ENCODE measurements around the gene PLCXD3. TPM values are rescaled to one million over a fixed set of nuclear protein-coding genes. Genes with fewer than 3 reads are reported as not detected.

Gene PLCXD3
- total and polyA plus RNA-seq, 2 of the 4 experiments (the other 2 are of a cell fraction): under 0.01 to 0.02 TPM

- intact Hi-C loops (cut with micrococcal nuclease) (loop anchor here (5.0 kb wide), 1 partner anchor 151 kb away; no protein-coding TSS in a partner anchor), in situ Hi-C loops (cut with MboI; ENCODE audit: low sequenced_read_pairs) (no loop called here), dilution Hi-C loops (cut with HindIII; ENCODE audit: low sequenced_read_pairs, unreplicated experiment) (no loop called here)
- no peak overlapping the region for H2BK120ac ChIP-seq (ENCODE audit: low read depth, low read length)
- no peaks in the 10 kb centered on the region for H4K20me1 ChIP-seq (ENCODE audit: insufficient read depth, low read length)
- H2AFZ ChIP-seq (replicated peaks; ENCODE audit: low read length, poor library complexity): no peak overlapping the region
- CTCF ChIA-PET: no interaction called here
- H3K23ac ChIP-seq (ENCODE audit: low read depth, low read length): no peak overlapping the region
- no peak overlapping the region for H2AK9ac ChIP-seq (replicated peaks; ENCODE audit: low read depth, low read length, poor library complexity)
- no peak for DNase-seq
- H4K5ac ChIP-seq (ENCODE audit: low read depth, low read length): no peak overlapping the region
- TF ChIP-seq FOS (IDR thresholded peaks at IDR 0.05; ENCODE audit: low read depth, low read length) (no peak), MAFK (IDR thresholded peaks at IDR 0.05; ENCODE audit: low read depth, low read length) (no peak), MAZ (IDR thresholded peaks at IDR 0.05; ENCODE audit: borderline replicate concordance, low read depth, low read length) (no peak), SMC3 (IDR thresholded peaks at IDR 0.05; ENCODE audit: low read depth, low read length) (no peak), CTCF (conservative IDR thresholded peaks at IDR 0.05; ENCODE audit: low read depth, low read length) (no peak), RFX5 (IDR thresholded peaks at IDR 0.05; ENCODE audit: low read depth, low read length) (no peak), ELK1 (IDR thresholded peaks at IDR 0.05; ENCODE audit: borderline replicate concordance, low read depth, low read length) (no peak), POLR2A (IDR thresholded peaks at IDR 0.05; ENCODE audit: low read depth, low read length) (no peak), MXI1 (IDR thresholded peaks at IDR 0.05; ENCODE audit: borderline replicate concordance, low read depth, low read length) (no peak), CHD1 (IDR thresholded peaks at IDR 0.05; ENCODE audit: low read depth, low read length) (no peak), NFE2L2 (IDR thresholded peaks at IDR 0.05; ENCODE audit: low read depth, low read length) (no peak), USF2 (IDR thresholded peaks at IDR 0.05; ENCODE audit: low read depth, low read length) (no peak), RCOR1 (IDR thresholded peaks at IDR 0.05; ENCODE audit: insufficient replicate concordance, low read length) (no peak), CEBPB (IDR thresholded peaks at IDR 0.05; ENCODE audit: low read depth, low read length) (no peak), BHLHE40 (IDR thresholded peaks at IDR 0.05; ENCODE audit: low read depth, low read length) (no peak), RAD21 (IDR thresholded peaks at IDR 0.05; ENCODE audit: low read length) (no peak)
- H3K4ac ChIP-seq (ENCODE audit: low read depth, low read length): no peak overlapping the region
- no peaks in the 10 kb centered on the region for H3K4me1 ChIP-seq (ENCODE audit: control insufficient read depth, insufficient read depth, low read length)
- no peak overlapping the region for H3K56ac ChIP-seq (ENCODE audit: extremely low read depth, insufficient read depth, low read length)
- POLR2A ChIA-PET (ENCODE audit: unreplicated experiment): no interaction called here
- no peak overlapping the region for H2BK20ac ChIP-seq (ENCODE audit: low read depth, low read length)
- H4K8ac ChIP-seq (ENCODE audit: low read depth in 2 of 2, low read length in 2 of 2): no peak overlapping the region
- ATAC-seq (ENCODE audit: low read depth): no peak
- peaks cover 2% of the 10 kb centered on the region; the same call in 1 of the 2 replicates for H3K9me3 ChIP-seq (ENCODE audit: control insufficient read depth, insufficient read depth, low read length)
- no peak overlapping the region for H3K14ac ChIP-seq (replicated peaks; ENCODE audit: low read depth, low read length)
- no peak overlapping the region for H2AK5ac ChIP-seq (ENCODE audit: low read depth, low read length)
- no peaks in the 10 kb centered on the region for H3K79me1 ChIP-seq (ENCODE audit: low read depth in 1 of 2, low read length in 2 of 2)
- no peak overlapping the region for H3K4me2 ChIP-seq (ENCODE audit: low read depth, low read length)
- no peak overlapping the region for H2BK15ac ChIP-seq (ENCODE audit: low read depth, low read length)
- H2BK5ac ChIP-seq (ENCODE audit: low read depth, low read length, poor library complexity, severe bottlenecking): no peak overlapping the region
- H3K4me3 ChIP-seq (ENCODE audit: insufficient read depth, low read depth, low read length): no peak overlapping the region
- peaks cover 35% of the 10 kb centered on the region for H3K27me3 ChIP-seq (ENCODE audit: control insufficient read depth, insufficient read depth, low read length)
- no peak overlapping the region for H3K27ac ChIP-seq (ENCODE audit: insufficient read depth, low read length)
- H4K91ac ChIP-seq (ENCODE audit: insufficient read depth, low read depth, low read length): no peak overlapping the region
- H3K36me3 ChIP-seq (ENCODE audit: control insufficient read depth, insufficient read depth, low read length): no peaks in the 10 kb centered on the region
- no peak overlapping the region for H3K9ac ChIP-seq (ENCODE audit: low read depth, low read length)
- no peak overlapping the region for H3K18ac ChIP-seq (ENCODE audit: low read depth, low read length)
- no TSS peak for BruUV-seq (replicated peaks)
- H3K9me1 ChIP-seq (ENCODE audit: insufficient read depth, low read length): no peaks in the 10 kb centered on the region; the same call in 1 of the 2 replicates
Observed at GRCh38 chr5:41508186-41508585, 2.2 kb downstream of the PLCXD3 start.

Measured in IMR-90 (cell line).